SH-SY5Y (cell line): ENCODE data around the gene LTN1.

Experiments used
- GATA2 ChIP-seq: IDR thresholded peaks from 2 replicates; pipeline ENCODE4 v1.6.1; 2011; ENCODE audit warnings: mild to moderate bottlenecking, low read depth, low read length
- GATA3 ChIP-seq: IDR thresholded peaks from 2 replicates; pipeline ENCODE4 v1.6.1; 2011; ENCODE audit warnings: low read depth, mild to moderate bottlenecking, low read length, moderate library complexity

- TF ChIP-seq GATA3 (no peak), GATA2 (no peak)
Observed at GRCh38 chr21:29007810-29008209, 15.1 kb upstream of the LTN1 start.
